Common myeloid progenitor, CD34-positive (primary cell): ENCODE results near the gene AKAP8L.
A peak's percentile ranks its signal among the peaks of the same experiment; 100 is the strongest.
"Not testable (repeated sequence)": the region's sequence is repeated elsewhere in the genome, so short reads cannot be mapped to it uniquely, and the experiment has no call there.

Experiments
- CTCF ChIA-PET: fragments of 350-600 bp; sonication (Branson Sonifier 250); formaldehyde crosslinking; loops from one replicate; lab custom pipeline; 2021; ENCODE audit warnings: antibody characterized with exemption; lab: Charles Lee
- POLR2A ChIA-PET: fragments of 350-600 bp; sonication (Branson Sonifier 250); formaldehyde crosslinking; loops from one replicate; lab custom pipeline; 2021; ENCODE audit warnings: antibody characterized with exemption; lab: Charles Lee
- DNase-seq, 3 donors: peaks; one replicate each; pipeline versions ENCODE4 v3.0.0 to v3.0.0-alpha.2; 2013
- H3K27ac ChIP-seq, 2 experiments: 1 replicate in 1 of 2; 2 replicates in 1 of 2; pipeline ENCODE4 v1.7.0; 2013; ENCODE audit warnings: inconsistent platforms in 2 of 2, low read length in 2 of 2, mild to moderate bottlenecking in 2 of 2, low read depth in 1 of 2, moderate library complexity in 1 of 2; ENCODE audit not compliant: severe bottlenecking in 2 of 2, insufficient read depth in 1 of 2, poor library complexity in 1 of 2
- H3K27me3 ChIP-seq, 5 experiments: replicated peaks in 2 of 5; 1 replicate in 3 of 5; 2 replicates in 2 of 5; pipeline versions ENCODE4 v1.6.1 to v1.7.0; 2013; ENCODE audit warnings: low read length in 4 of 5, mild to moderate bottlenecking in 2 of 5, moderate library complexity in 2 of 5, inconsistent platforms in 1 of 5; ENCODE audit not compliant: insufficient read depth in 5 of 5, control insufficient read depth in 4 of 5
- H3K36me3 ChIP-seq, 4 experiments: 1 replicate in 2 of 4; 2 replicates in 2 of 4; pipeline versions ENCODE4 v1.6.1 to v1.7.0; 2013; ENCODE audit warnings: low read length in 3 of 4, control low read depth in 1 of 4, mild to moderate bottlenecking in 1 of 4; ENCODE audit not compliant: control insufficient read depth in 4 of 4, insufficient read depth in 4 of 4
- H3K4me1 ChIP-seq, 4 experiments: 1 replicate in 3 of 4; 2 replicates in 1 of 4; pipeline versions ENCODE4 v1.6.1 to v1.7.1; 2013; ENCODE audit warnings: low read length in 3 of 4, mild to moderate bottlenecking in 3 of 4, control low read depth in 1 of 4, inconsistent platforms in 1 of 4, moderate library complexity in 1 of 4; ENCODE audit not compliant: control insufficient read depth in 4 of 4, insufficient read depth in 4 of 4; ENCODE audit errors: control extremely low read depth in 1 of 4
- H3K4me3 ChIP-seq, 7 experiments: 1 replicate in 4 of 7; 2 replicates in 3 of 7; pipeline versions ENCODE4 v1.5.1 to v1.7.0; 2013; ENCODE audit warnings: mild to moderate bottlenecking in 7 of 7, low read length in 6 of 7, moderate library complexity in 6 of 7, inconsistent platforms in 2 of 7, low read depth in 2 of 7, control low read depth in 1 of 7; ENCODE audit not compliant: insufficient read depth in 4 of 7, control insufficient read depth in 1 of 7; ENCODE audit errors: extremely low read depth in 1 of 7
- H3K9me3 ChIP-seq, 5 experiments: 1 replicate in 4 of 5; 2 replicates in 1 of 5; pipeline versions ENCODE4 v1.6.1 to v1.7.1; 2013; ENCODE audit warnings: low read length in 4 of 5, mild to moderate bottlenecking in 2 of 5, inconsistent platforms in 1 of 5, low read depth in 1 of 5, moderate library complexity in 1 of 5; ENCODE audit not compliant: control insufficient read depth in 4 of 5, insufficient read depth in 2 of 5; ENCODE audit errors: control extremely low read depth in 1 of 5
- WGBS: methylation state at CpG from one replicate; pipeline ENCODE4 v1.1.5; 2013; ENCODE audit not compliant: insufficient coverage; 5-methylcytosine and 5-hydroxymethylcytosine counted together

Gene AKAP8L

DNA sequence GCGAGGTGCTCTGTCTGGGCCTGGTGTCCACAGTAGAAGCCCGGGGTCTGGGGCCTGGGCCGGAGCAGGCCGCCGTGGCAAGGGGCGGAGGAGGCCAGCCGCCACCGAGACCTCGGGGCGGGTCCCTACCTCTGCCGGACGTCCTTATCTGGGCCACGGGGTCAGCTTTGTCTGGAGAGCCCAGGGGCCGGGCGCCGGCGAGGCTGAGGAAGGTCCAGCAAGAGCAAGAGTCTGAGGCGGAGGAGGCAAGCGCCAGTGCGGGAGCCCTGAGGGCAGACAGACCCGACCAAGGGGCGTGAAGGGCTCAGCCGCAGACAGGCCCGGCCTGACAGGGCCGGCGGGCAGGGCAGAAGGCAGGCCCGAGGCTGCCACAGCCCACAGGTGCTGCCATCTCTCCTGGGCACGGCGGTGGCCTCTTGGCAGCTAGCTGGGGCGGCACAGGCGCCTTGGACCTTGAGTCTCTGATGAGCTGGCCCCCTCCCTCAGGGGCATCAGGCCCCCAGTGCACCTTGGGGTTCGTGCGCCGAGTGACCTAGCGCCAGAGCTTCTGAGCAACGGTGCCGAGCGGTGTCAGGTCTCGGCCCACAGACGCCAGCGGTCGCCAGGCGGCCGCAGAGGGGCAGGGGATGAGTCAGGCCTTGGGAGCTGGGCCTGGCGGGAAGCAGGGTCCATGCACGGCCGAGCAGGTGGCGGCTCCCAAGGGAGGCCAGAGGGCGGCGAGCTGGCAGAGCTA, 20.1 kb downstream of the AKAP8L start:
- Histone ChIP-seq H3K4me1 (no peaks in the 10 kb centered on the region), H3K9me3 (no peaks in the 10 kb centered on the region), H3K4me3 (no peak overlapping the region), H3K36me3 (peaks cover 16 to 93% (median 71%) of the 10 kb centered on the region in 4 experiments), H3K27ac (no peak overlapping the region), H3K27me3 (no peaks in the 10 kb centered on the region)
- 96% methylated on average over 50 of the region's 50 CpGs for WGBS
- ChIA-PET CTCF (no interaction called here), POLR2A (no interaction called here)
- DNase-seq, result no peak

DNA sequence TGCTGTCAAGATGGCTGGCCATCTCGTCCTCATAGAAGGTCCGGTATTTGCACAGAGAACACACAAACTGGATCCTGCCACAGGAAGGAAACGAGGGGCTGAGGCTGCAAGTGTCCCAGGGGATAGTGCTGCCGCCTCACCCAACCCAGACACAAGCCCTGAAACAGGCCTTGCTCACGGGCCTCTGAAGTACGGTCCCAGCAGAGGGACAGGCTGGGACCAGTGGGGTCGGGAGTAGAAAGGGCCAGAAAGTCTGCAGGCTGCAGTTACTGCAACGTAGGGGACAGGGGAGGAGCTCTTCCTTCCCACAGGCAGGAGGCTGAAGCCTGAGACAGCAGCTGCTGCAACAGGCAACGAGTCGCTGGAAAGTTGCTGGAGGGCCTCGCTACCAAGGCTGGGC, 21.0 kb downstream of the AKAP8L start:
- Histone ChIP-seq H3K36me3 (peaks cover 16 to 90% (median 62%) of the 10 kb centered on the region in 4 experiments), H3K27me3 (no peaks in the 10 kb centered on the region), H3K27ac (no peak overlapping the region), H3K9me3 (no peaks in the 10 kb centered on the region), H3K4me3 (no peak overlapping the region), H3K4me1 (peaks cover 0 to 2% (median 0%) of the 10 kb centered on the region in 4 experiments)
- CTCF ChIA-PET, result no interaction called here
- no peak for DNase-seq
- POLR2A ChIA-PET, result no interaction called here
- WGBS, result 90% methylated on average over 9 of the region's 11 CpGs

DNA sequence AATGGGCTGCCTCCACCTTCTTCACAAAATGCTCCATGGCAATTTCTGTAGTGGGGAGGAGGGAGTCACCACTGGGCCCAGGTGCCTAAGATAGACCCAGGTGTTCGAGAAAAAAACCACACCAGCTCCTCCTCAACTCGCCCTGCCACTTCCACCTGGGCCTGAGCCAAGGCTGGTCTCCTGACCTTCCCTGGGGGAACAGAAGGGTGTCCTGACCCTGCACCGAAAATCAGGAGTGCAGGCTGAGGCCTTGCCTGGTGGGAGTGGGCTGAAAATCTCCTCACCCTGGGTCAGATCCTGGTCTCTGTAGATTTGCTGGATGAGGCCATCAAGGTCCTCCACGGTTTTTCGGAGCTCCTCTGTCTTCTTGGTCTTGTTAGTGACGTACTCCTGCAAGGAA, 21.6 kb downstream of the AKAP8L start:
- H3K36me3 ChIP-seq, result peaks cover 16 to 88% (median 57%) of the 10 kb centered on the region in 4 experiments
- H3K4me1 ChIP-seq, result peaks cover 0 to 2% (median 0%) of the 10 kb centered on the region in 4 experiments
- no peak for DNase-seq
- ChIA-PET CTCF (no interaction called here), POLR2A (no interaction called here)
- WGBS, result 96% methylated on average over 5 of the region's 6 CpGs
- no peak overlapping the region for H3K27ac ChIP-seq
- H3K9me3 ChIP-seq, result no peaks in the 10 kb centered on the region
- H3K4me3 ChIP-seq, result no peak overlapping the region
- no peaks in the 10 kb centered on the region for H3K27me3 ChIP-seq

DNA sequence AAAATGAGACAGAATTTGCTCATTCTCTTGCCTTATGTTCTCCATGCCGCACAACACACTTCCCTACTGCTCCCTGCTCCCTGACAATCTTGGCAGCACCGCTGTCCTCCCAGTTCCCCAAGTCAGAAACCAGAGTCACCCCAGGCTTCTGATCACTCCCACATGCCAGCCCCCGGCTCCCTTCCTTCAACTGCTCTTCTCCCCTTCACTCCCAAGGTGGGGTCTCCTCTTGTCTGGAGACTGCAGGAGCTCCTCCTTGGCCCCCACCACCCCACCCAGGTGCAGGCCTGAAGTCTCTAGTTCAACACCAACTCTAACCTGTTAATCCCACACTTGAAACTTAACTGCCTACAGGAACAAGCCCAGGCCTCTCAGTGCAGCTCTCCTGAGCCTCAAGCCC, 22.4 kb downstream of the AKAP8L start:
- 96% methylated on average over 3 of the region's 3 CpGs for WGBS
- H3K36me3 ChIP-seq, result peaks cover 14 to 88% (median 55%) of the 10 kb centered on the region in 4 experiments
- no peak overlapping the region for H3K4me3 ChIP-seq
- no peaks in the 10 kb centered on the region for H3K9me3 ChIP-seq
- ChIA-PET CTCF (no interaction called here), POLR2A (no interaction called here)
- H3K4me1 ChIP-seq, result peaks cover 0 to 2% (median 0%) of the 10 kb centered on the region in 4 experiments
- H3K27ac ChIP-seq, result peak overlapping the region in 1 of 2 experiments; percentile 43
- no peak for DNase-seq
- H3K27me3 ChIP-seq, result no peaks in the 10 kb centered on the region

DNA sequence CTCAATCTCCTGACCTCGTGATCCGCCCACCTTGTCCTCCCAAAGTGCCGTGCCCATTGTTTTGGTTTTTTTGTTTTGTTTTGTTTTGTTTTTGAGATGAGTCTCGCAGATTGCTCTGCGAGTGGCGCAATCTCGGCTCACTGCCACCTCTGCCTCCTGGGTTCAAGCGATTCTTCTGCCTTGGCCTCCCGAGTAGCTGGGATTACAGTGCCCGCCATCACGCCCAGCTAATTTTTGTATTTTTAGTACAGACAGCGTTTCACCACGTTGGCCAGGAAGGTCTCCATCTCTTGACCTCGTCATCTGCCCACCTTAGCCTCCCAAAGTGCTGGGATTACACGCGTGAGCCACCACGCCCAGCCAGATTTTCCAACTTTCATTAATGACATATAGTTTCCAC, 23.5 kb downstream of the AKAP8L start:
- H3K9me3 ChIP-seq, POLR2A ChIA-PET, H3K4me3 ChIP-seq, DNase-seq, H3K4me1 ChIP-seq, H3K27ac ChIP-seq, H3K27me3 ChIP-seq: not testable (repeated sequence)
- WGBS, result 97% methylated on average over 13 of the region's 17 CpGs
- CTCF ChIA-PET, result interaction anchor here (1.3 kb wide), 1 partner anchor 24 kb away, joined by 3 read pairs; the partner anchor contains the start of gene AKAP8L
- H3K36me3 ChIP-seq, result peaks cover 19 to 82% (median 48%) of the 10 kb centered on the region in 4 experiments

DNA sequence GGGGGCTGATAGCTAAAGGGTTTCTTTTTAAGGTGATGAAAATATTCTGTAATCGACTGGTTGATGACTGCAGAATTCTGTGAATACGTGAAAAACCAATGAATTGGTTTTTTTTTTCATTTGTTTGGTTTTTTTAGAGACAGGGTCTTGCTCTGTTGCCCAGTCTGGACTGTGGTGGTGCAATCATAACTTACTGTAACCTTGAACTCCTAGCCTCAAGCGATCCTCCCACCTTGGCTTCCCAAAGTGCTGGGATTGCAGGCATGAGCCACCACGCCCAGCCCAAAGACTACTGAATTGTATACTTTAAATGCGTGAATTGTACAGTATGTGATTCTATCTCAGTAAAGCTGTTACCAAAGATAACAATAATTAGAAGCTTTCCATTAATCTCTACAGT, 24.4 kb downstream of the AKAP8L start:
- no peaks in the 10 kb centered on the region for H3K27me3 ChIP-seq
- no peak overlapping the region for H3K4me3 ChIP-seq
- peaks cover 19 to 76% (median 45%) of the 10 kb centered on the region in 4 experiments for H3K36me3 ChIP-seq
- CTCF ChIA-PET, result interaction anchor here (0.6 to 1.3 kb wide), 2 partner anchors 25 to 514 kb away, joined by 3 read pairs; partner anchors contain the start of gene AKAP8L
- no peak for DNase-seq
- H3K4me1 ChIP-seq, result peaks cover 0 to 2% (median 0%) of the 10 kb centered on the region in 4 experiments
- no peak overlapping the region for H3K27ac ChIP-seq
- H3K9me3 ChIP-seq, result no peaks in the 10 kb centered on the region
- whole genome bisulfite sequencing, result no CpG with 5 or more reads among the region's 5 CpGs
- POLR2A ChIA-PET, result interaction anchor here (0.6 kb wide), 1 partner anchor 12 kb away, joined by 3 read pairs; no protein-coding TSS in a partner anchor

DNA sequence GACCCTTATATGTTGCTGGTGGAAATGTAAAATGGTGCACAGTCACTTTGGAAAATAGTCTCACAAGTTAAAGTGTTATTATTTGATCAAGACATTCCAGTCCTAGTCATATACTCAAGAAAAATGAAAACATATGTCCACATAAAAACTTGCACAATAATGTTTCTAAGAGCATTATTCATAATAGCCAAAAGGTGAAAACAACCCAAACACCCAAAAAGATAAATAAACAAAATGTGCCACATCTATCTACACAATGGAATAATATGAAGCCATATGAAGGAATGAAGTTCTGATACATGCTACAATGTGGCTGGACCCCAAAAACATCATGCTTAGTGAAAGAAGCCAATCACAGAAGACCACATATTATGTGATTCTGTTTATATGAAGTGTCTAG, 24.8 kb downstream of the AKAP8L start:
- no peak overlapping the region for H3K4me3 ChIP-seq
- peaks cover 0 to 2% (median 0%) of the 10 kb centered on the region in 4 experiments for H3K4me1 ChIP-seq
- DNase-seq, result no peak
- H3K27ac ChIP-seq, result no peak overlapping the region
- POLR2A ChIA-PET, result no interaction called here
- no peaks in the 10 kb centered on the region for H3K27me3 ChIP-seq
- no peaks in the 10 kb centered on the region for H3K9me3 ChIP-seq
- H3K36me3 ChIP-seq, result peaks cover 21 to 73% (median 42%) of the 10 kb centered on the region in 4 experiments
- CTCF ChIA-PET, result interaction anchor here (0.6 kb wide), 1 partner anchor 514 kb away, joined by 3 read pairs; no protein-coding TSS in a partner anchor
